ENCODE results near the gene MYO7B.
"Not testable (repeated sequence)": the region's sequence is repeated elsewhere in the genome, so short reads cannot be mapped to it uniquely, and the experiment has no call there.

MYO7B gene

DNA sequence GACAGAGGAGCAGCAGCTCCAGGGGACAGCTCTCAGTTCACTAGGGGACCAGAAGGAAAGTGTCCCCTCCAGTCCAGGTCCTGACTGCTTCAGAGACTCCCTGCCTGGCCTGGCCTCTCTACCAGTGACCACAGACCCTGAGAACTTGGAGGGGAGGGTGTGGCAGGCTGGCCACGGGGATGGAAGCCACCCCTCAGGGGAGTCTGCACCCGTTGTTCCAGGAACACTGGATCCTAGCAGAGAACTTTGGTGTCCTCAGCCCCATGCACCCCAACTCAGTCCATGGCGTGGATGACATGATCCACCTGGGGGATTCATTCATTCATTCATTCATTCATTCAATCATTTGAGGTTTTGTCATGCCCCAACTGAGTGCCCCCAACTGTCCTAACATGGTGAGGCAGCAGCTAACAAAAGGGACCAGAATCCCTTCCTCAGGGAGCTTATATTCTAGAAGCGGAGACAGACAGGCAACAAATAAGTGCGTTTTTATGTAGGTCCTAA is 31.9 kb downstream of the MYO7B start:
- no peak for DNase-seq
- in situ Hi-C loops (cut with MboI; ENCODE audit: low pct_unique_long_range_greater_than_20kb, low sequenced_read_pairs): no loop called here

DNA sequence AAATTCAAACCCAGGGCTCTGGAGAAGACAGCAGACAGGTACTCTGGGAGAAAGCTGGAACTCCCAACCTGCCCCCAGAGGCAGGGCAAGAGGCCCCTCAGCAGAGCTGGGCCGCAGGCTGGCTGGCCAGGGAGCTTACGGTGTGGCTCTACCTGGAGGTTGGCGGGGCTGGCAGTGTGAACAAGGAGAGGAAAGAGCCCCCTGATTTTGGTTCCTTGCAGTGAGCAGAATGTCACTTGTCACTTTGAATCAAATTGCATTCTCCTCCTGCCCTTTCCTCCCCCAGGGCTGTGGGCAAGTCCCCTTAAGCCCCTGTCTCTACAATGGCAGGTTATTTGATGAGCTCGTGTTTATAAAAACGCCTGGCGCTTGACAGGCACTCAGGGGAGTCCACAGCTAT is 32.6 kb downstream of the MYO7B start:
- in situ Hi-C loops (cut with MboI; ENCODE audit: low pct_unique_long_range_greater_than_20kb, low sequenced_read_pairs): no loop called here
- no peak for DNase-seq

DNA sequence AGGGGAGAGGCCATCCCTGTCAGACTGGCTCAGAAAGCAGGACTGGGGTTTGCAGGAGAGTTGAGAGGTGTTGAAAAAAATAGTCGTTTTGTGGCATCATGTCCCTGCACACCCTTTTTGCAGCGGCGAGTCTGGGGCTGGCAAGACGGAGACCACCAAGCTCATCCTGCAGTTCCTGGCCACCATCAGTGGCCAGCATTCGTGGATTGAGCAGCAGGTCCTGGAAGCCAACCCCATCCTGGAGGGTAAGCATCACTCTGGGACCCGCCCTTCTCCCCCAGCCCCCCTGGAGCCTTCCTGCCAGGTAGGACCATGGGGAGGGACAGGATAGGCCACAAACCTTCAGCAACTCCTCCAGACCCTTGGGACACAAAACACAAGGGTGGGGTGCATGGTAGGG is 34.2 kb downstream of the MYO7B start:
- no peak for DNase-seq
- in situ Hi-C loops (cut with MboI; ENCODE audit: low pct_unique_long_range_greater_than_20kb, low sequenced_read_pairs): no loop called here

GRCh38 chr2:127570282-127571250 is 35.1 kb downstream of the MYO7B start:
- no peak for DNase-seq
- in situ Hi-C loops (cut with MboI; ENCODE audit: low pct_unique_long_range_greater_than_20kb, low sequenced_read_pairs): no loop called here

GRCh38 chr2:127572352-127572751 is 36.9 kb downstream of the MYO7B start:
- DNase-seq; in situ Hi-C loops (cut with MboI; ENCODE audit: low pct_unique_long_range_greater_than_20kb, low sequenced_read_pairs): not testable (repeated sequence)

- DNase-seq: no peak
- in situ Hi-C loops (cut with MboI; ENCODE audit: low pct_unique_long_range_greater_than_20kb, low sequenced_read_pairs): no loop called here
These were observed 37.4 kb downstream of the MYO7B start for GRCh38 chr2:127572841-127573240.

GRCh38 chr2:127573298-127573697 is 37.8 kb downstream of the MYO7B start:
- DNase-seq: no peak
- in situ Hi-C loops (cut with MboI; ENCODE audit: low pct_unique_long_range_greater_than_20kb, low sequenced_read_pairs): no loop called here

DNA sequence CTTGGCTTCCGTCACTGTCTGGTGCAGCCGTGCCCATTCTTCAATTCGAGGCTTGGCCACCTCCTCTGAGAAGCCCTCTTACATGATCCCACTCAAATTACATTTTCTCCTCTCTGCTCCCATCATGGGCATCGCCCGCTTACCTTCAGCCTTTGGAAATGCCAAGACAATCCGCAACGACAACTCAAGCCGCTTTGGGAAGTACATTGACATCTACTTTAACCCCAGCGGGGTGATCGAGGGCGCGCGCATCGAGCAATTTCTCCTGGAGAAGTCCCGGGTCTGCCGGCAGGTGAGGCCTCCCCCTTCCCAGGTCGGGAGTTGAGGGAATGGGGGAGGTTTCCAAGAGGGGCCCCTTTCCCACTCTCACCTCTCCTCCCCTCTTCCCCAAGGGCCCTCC is 38.3 kb downstream of the MYO7B start:
- no peak for DNase-seq
- in situ Hi-C loops (cut with MboI; ENCODE audit: low pct_unique_long_range_greater_than_20kb, low sequenced_read_pairs): no loop called here

DNA sequence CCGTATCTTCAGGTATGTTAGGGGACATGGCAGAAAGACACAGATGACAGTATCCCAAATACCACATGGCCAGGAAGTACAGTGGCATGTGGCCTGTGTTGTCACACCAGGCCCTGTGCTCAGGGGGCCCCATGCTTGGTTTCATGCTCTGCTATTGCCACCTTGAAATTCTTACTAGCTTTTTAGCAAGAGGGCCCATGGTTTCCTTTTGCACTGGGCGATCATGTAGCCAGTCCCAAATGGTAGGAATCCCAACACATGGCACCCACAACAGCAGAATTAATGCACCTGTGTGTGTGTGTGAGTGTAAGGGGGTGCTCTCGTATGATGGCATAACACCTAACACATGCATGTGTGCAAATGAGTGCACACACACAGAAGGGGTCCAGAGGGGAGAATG is 39.2 kb downstream of the MYO7B start:
- in situ Hi-C loops (cut with MboI; ENCODE audit: low pct_unique_long_range_greater_than_20kb, low sequenced_read_pairs): no loop called here
- no peak for DNase-seq

DNA sequence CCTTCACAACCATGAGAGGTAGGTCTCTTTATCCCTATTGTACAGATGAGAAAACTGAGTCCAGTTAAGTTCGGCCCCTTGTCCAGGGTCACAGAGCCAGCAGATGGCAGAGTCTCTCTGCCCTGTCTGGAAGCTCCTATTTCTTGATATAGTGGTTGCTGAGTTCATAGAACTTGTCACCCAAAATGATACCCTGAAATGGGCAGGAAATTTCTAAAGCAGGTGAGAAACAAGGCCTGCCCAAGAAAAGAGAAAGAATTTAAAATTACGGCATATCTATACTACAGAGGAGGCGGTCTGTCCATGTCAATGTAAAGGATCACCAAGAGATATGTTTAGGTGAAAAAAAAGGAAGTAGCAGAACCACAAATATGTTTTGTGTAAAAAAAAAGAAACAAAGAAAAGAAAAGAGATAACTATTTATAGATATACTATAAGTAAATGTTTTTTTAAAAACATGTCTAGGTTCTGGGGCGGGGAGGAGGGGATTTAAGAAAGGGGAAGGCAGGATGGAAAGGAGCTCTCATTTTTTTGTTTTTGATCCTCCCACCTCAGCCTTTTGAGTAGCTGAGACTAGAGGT is 39.8 kb downstream of the MYO7B start:
- peak; percentile 81 for DNase-seq
- in situ Hi-C loops (cut with MboI; ENCODE audit: low pct_unique_long_range_greater_than_20kb, low sequenced_read_pairs): no loop called here

DNA sequence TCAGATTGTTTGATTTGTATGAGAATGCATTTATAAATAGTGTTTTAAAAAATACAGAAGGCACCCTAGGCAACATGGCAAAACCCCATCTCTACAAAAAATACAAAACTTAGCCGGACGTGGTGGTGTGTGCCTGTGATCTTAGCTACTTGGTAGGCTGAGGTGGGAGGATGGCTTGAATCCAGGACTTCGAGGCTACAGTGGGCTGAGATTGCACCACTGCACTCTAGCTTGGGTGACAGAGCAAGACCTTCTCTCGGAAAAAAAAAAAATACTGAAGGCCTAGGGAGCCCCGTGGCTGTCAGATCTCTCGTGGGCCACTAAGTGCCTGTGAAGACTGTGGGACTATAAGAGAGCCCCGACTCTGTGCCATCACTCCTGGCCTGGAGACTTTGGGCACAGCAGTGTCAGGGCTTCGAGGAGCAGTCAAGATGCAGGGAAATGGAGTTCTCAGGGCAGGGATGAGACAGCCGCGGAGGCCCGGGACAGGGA is 40.5 kb downstream of the MYO7B start:
- in situ Hi-C loops (cut with MboI; ENCODE audit: low pct_unique_long_range_greater_than_20kb, low sequenced_read_pairs): no loop called here
- DNase-seq: no peak

- no peak for DNase-seq
- in situ Hi-C loops (cut with MboI; ENCODE audit: low pct_unique_long_range_greater_than_20kb, low sequenced_read_pairs): no loop called here
These were observed 41.1 kb downstream of the MYO7B start for GRCh38 chr2:127576433-127577207.

- in situ Hi-C loops (cut with MboI; ENCODE audit: low pct_unique_long_range_greater_than_20kb, low sequenced_read_pairs): no loop called here
These were observed 41.7 kb downstream of the MYO7B start for GRCh38 chr2:127577208-127577475.

GRCh38 chr2:127577503-127577902 is 42.0 kb downstream of the MYO7B start:
- in situ Hi-C loops (cut with MboI; ENCODE audit: low pct_unique_long_range_greater_than_20kb, low sequenced_read_pairs): no loop called here

More at GRCh38 chr2:127577208-127577475, 41.7 kb downstream of the MYO7B start:
- DNase-seq: no peak

DNA sequence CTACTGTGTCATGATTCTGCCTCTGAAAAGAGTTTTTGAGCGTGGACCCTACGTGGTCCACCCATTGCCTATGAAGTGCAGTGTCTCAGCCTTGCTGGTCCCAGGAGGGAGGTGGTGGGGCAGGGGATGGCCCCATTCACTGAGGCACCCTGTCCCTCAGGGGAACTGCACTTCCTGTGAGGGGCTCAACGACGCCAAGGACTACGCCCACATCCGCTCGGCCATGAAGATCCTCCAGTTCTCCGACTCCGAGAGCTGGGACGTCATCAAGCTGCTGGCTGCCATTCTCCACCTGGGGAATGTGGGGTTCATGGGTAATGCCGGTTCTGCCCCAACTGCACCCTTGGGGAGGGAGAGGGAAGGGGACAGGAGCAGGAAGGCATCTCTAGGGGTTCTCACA is 42.5 kb downstream of the MYO7B start:
- DNase-seq: no peak
- in situ Hi-C loops (cut with MboI; ENCODE audit: low pct_unique_long_range_greater_than_20kb, low sequenced_read_pairs): no loop called here

More at GRCh38 chr2:127577503-127577902, 42.0 kb downstream of the MYO7B start:
- DNase-seq: no peak

DNA sequence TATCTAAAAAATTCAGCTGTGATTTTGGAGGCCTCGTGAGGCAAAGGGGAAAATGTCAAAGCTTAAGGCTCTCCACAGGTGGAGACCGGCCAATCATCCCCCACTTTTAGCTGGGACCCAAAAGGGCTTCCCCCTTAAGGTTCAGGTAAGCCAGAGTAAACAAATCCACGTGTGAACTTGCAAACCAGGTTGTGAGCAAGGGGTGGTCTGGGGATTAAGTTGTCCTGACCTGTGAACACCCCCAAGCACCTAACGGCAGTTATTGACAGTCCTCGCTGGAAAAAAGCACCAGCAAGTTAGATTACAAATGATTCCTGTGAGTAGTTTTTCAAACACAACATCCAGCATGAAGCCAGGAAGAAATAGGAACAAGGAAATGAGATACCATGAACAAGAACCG is 42.9 kb downstream of the MYO7B start:
- DNase-seq: no peak
- in situ Hi-C loops (cut with MboI; ENCODE audit: low pct_unique_long_range_greater_than_20kb, low sequenced_read_pairs): no loop called here

GRCh38 chr2:127579231-127579630 is 43.7 kb downstream of the MYO7B start:
- in situ Hi-C loops (cut with MboI; ENCODE audit: low pct_unique_long_range_greater_than_20kb, low sequenced_read_pairs): no loop called here
- no peak for DNase-seq

- in situ Hi-C loops (cut with MboI; ENCODE audit: low pct_unique_long_range_greater_than_20kb, low sequenced_read_pairs): no loop called here
- DNase-seq: no peak
These were observed 44.9 kb downstream of the MYO7B start for GRCh38 chr2:127580167-127581049.

- no peak for DNase-seq
- in situ Hi-C loops (cut with MboI; ENCODE audit: low pct_unique_long_range_greater_than_20kb, low sequenced_read_pairs): no loop called here
These were observed 45.5 kb downstream of the MYO7B start for GRCh38 chr2:127581050-127581345.

Measured in KBM-7 (cell line).